ENCODE results near the gene SMG6. TPM values are rescaled to one million over a fixed set of nuclear protein-coding genes. Genes with fewer than 3 reads are reported as not detected.

Gene SMG6
- total and polyA plus RNA-seq, 2 of the 8 experiments (the other 6 are each of a cell fraction or from before 2014, with no cell fraction given): 18.5 to 25.2 TPM

DNA sequence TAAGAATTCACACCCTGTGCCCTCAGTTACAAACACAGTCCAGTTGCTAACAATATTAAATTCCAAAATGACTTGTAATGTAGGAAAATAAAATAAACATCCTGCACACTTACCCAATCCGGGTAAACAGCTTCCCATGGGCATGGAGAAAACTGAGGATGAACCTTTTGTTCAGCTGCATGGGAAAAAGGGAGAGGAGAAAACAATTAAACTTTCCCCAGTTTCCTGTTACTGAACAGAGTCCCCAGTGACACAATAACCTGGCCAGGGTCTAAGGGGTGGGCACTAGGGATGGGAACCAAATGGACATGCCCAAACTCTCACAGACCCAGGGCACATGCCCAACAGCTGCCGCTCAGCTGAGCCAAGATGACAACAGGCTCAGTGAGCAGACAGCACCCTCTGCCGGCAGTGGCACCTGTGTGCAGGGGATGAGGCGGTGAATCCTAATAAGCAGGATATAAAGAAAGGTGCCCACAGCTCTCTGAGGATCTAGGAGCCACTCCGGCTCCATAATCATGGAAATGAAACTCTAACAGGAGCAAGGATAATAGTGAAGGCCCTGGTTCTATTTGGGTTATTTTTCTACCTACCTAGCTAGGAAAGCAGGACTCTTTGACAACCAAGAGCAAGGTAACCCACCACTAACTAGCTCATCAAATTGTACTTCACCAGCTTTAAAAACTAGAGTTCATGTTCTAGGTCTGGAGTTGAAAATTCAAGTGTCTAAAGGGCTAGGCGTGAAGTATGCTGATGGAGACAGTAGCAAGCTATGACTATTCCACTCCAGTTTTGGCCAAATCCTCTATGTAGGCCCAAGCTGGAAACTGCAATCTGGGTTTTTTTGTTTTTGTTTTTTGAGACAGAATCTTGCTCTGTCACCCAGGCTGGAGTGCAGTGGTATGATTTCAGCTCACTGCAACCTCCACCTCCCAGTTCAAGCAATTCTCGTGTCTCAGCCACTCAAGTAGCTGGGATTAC lies 58.8 kb downstream of the SMG6 start:
- Histone ChIP-seq H3K23ac (ENCODE audit: insufficient read length) (no peak overlapping the region), H3K79me1 (ENCODE audit: low read depth, low read length) (no peaks in the 10 kb centered on the region), H3K23me2 (ENCODE audit: low read depth, low read length) (no peaks in the 10 kb centered on the region), H4K5ac (ENCODE audit: insufficient read length, low read depth, low read length) (no peak overlapping the region), H4K20me1 (replicated peaks in 1 of 2; ENCODE audit: control insufficient read depth in 1 of 2, insufficient read depth in 2 of 2, low read length in 2 of 2) (peaks cover 0 to 5% of the 10 kb centered on the region in 2 experiments), H2BK15ac (ENCODE audit: low read length) (no peak overlapping the region), H2BK120ac (replicated peaks; ENCODE audit: low read depth, low read length) (no peak overlapping the region), H3K9me3 (ENCODE audit: insufficient read depth in 2 of 2, low read depth in 1 of 2, low read length in 1 of 2) (no peaks in the 10 kb centered on the region), H4K8ac (ENCODE audit: extremely low read depth, insufficient read depth, low read length) (no peak overlapping the region), H2BK20ac (ENCODE audit: low read length) (no peak overlapping the region), H3K27me3 (replicated peaks in 1 of 4; ENCODE audit: control insufficient read depth in 3 of 4, extremely low read depth in 1 of 4, insufficient read depth in 3 of 4, low read length in 3 of 4) (no peaks in the 10 kb centered on the region), H3K4ac (replicated peaks; ENCODE audit: insufficient read length, low read depth, low read length) (no peak overlapping the region), H3K4me1 (replicated peaks in 1 of 4; ENCODE audit: control insufficient read depth in 3 of 4, insufficient read depth in 4 of 4, low read length in 3 of 4) (no peaks in the 10 kb centered on the region), H2BK5ac (ENCODE audit: low read depth, low read length) (no peak overlapping the region), H2BK12ac (ENCODE audit: low read depth, low read length) (no peak overlapping the region), H3K4me3 (ENCODE audit: extremely low read depth in 1 of 4, insufficient read depth in 2 of 4, low read depth in 3 of 4, low read length in 4 of 4) (no peak overlapping the region), H3K27ac (ENCODE audit: low read depth, low read length) (no peak overlapping the region), H2AFZ (ENCODE audit: low read length) (no peak overlapping the region), H3K18ac (ENCODE audit: extremely low read depth, low read length) (no peak overlapping the region), H3K9ac (replicated peaks in 1 of 4; ENCODE audit: extremely low read depth in 1 of 4, low read depth in 3 of 4, low read length in 3 of 4) (no peak overlapping the region), H3K79me2 (ENCODE audit: control insufficient read depth in 1 of 2, insufficient read depth in 2 of 2, low read length in 2 of 2) (no peaks in the 10 kb centered on the region), H3K4me2 (ENCODE audit: insufficient read depth in 1 of 2, low read depth in 2 of 2, low read length in 2 of 2) (no peak overlapping the region), H3K14ac (ENCODE audit: insufficient read length) (no peak overlapping the region), H2AK5ac (ENCODE audit: low read depth, low read length) (no peak overlapping the region), H3K56ac (replicated peaks; ENCODE audit: insufficient read length, low read depth, low read length) (no peak overlapping the region), H3K36me3 (ENCODE audit: control insufficient read depth in 2 of 4, insufficient read depth in 4 of 4, low read length in 3 of 4) (no peaks in the 10 kb centered on the region), H4K91ac (replicated peaks; ENCODE audit: insufficient read length, low read length) (no peak overlapping the region)
- FAIRE-seq (peak; percentile 82), DNase-seq (ENCODE audit: low read depth in 1 of 2, low spot score in 2 of 2) (peak; percentile 50 to 90)
- POLR2A ChIA-PET (ENCODE audit: partially characterized antibody): interaction anchor here (1.1 to 2.1 kb wide), 3 partner anchors 9 to 186 kb away, joined by 3 to 8 read pairs (median 4); no protein-coding TSS in a partner anchor
- CTCF ChIA-PET (ENCODE audit: partially characterized antibody): interaction anchor here (0.6 to 7.0 kb wide), 74 partner anchors 9 to 1063 kb away, joined by 3 to 121 read pairs (median 6); partner anchors contain the start of gene HIC1
- 55% methylated on average over 7 of the region's 7 CpGs; no CpG with 5 or more reads in 1 of the 2 experiments for WGBS, 2 experiments (ENCODE audit: extremely low coverage in 1 of 2, insufficient coverage in 1 of 2, insufficient read length in 1 of 2, insufficient replicate concordance in 2 of 2, low coverage in 1 of 2, low lambda C conversion rate in 2 of 2, missing lambda C conversion rate in 1 of 2)
- TF ChIP-seq, protein P1, sequence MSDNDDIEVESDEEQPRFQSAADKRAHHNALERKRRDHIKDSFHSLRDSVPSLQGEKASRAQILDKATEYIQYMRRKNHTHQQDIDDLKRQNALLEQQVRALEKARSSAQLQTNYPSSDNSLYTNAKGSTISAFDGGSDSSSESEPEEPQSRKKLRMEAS (IDR thresholded peaks at IDR 0.05): peak; percentile 68
- peak; percentile 99 for TF ChIP-seq RAD21 (IDR thresholded peaks at IDR 0.05 in 1 of 2, conservative IDR thresholded peaks at IDR 0.05 in 1 of 2; ENCODE audit: low read depth in 2 of 2, low read length in 2 of 2)
- TF ChIP-seq, protein P2, sequence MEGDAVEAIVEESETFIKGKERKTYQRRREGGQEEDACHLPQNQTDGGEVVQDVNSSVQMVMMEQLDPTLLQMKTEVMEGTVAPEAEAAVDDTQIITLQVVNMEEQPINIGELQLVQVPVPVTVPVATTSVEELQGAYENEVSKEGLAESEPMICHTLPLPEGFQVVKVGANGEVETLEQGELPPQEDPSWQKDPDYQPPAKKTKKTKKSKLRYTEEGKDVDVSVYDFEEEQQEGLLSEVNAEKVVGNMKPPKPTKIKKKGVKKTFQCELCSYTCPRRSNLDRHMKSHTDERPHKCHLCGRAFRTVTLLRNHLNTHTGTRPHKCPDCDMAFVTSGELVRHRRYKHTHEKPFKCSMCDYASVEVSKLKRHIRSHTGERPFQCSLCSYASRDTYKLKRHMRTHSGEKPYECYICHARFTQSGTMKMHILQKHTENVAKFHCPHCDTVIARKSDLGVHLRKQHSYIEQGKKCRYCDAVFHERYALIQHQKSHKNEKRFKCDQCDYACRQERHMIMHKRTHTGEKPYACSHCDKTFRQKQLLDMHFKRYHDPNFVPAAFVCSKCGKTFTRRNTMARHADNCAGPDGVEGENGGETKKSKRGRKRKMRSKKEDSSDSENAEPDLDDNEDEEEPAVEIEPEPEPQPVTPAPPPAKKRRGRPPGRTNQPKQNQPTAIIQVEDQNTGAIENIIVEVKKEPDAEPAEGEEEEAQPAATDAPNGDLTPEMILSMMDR (IDR thresholded peaks at IDR 0.05; ENCODE audit: control extremely low read depth in 1 of 3, insufficient read depth in 1 of 3, low read depth in 1 of 3, low read length in 3 of 3): peak; percentile 97 to 100 (median 99)
- TF ChIP-seq, protein P3, sequence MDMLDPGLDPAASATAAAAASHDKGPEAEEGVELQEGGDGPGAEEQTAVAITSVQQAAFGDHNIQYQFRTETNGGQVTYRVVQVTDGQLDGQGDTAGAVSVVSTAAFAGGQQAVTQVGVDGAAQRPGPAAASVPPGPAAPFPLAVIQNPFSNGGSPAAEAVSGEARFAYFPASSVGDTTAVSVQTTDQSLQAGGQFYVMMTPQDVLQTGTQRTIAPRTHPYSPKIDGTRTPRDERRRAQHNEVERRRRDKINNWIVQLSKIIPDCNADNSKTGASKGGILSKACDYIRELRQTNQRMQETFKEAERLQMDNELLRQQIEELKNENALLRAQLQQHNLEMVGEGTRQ (IDR thresholded peaks at IDR 0.05; ENCODE audit: low read length): 0 out of 2 replicates have a peak, but pooled peaks have one; percentile 27
- 0 out of 2 replicates have a peak, but pooled peaks have one; percentile 52 for TF ChIP-seq TCF12 (IDR thresholded peaks at IDR 0.05; ENCODE audit: low read depth, low read length)
